ENCODE results near the gene CEMIP.

DNA sequence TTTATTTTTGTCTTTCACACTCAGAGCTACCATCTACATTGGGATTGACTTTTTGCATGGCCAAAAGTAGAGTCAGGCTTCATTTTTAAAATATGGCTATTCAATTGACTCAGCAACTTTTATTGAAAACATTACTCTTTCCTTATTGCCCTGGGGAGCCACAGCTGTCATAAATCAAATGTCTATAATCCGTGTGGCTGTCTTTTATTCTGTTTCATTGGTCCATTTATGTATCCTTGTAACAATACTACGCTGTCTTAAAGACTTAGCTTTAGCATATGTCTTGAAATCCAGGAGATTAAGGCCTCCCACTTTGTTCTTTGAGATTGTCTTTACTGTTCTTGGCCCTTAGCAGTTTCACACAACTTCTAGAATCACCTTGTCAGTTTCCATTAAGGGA lies 55.2 kb downstream of the CEMIP start:
- TF ChIP-seq POLR2A (IDR thresholded peaks at IDR 0.05) (no peak), EP300 (IDR thresholded peaks at IDR 0.05) (no peak)
- TF ChIP-seq, protein P1, sequence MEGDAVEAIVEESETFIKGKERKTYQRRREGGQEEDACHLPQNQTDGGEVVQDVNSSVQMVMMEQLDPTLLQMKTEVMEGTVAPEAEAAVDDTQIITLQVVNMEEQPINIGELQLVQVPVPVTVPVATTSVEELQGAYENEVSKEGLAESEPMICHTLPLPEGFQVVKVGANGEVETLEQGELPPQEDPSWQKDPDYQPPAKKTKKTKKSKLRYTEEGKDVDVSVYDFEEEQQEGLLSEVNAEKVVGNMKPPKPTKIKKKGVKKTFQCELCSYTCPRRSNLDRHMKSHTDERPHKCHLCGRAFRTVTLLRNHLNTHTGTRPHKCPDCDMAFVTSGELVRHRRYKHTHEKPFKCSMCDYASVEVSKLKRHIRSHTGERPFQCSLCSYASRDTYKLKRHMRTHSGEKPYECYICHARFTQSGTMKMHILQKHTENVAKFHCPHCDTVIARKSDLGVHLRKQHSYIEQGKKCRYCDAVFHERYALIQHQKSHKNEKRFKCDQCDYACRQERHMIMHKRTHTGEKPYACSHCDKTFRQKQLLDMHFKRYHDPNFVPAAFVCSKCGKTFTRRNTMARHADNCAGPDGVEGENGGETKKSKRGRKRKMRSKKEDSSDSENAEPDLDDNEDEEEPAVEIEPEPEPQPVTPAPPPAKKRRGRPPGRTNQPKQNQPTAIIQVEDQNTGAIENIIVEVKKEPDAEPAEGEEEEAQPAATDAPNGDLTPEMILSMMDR (IDR thresholded peaks at IDR 0.05), result no peak
